GM23338 (cell line): ENCODE measurements around the gene NQO2. TPM values are rescaled to one million over a fixed set of nuclear protein-coding genes. Genes with fewer than 3 reads are reported as not detected.

Source experiments
- ATAC-seq: fragments of 200-7000 bp; cut with Tn5 transposase; 3 replicates; pipeline ENCODE4 v1.9.1; 2020
- DNase-seq: peaks from one replicate; pipeline ENCODE4 v3.0.0-alpha.2; 2015; ENCODE audit warnings: low spot score
- H2AFZ ChIP-seq: fragments of 200-600 bp; sonication (generic); 2 replicates; pipeline ENCODE4 v1.8.0; 2016; ENCODE audit warnings: antibody characterized with exemption, mild to moderate bottlenecking, moderate library complexity
- H3F3A ChIP-seq: fragments of 200-600 bp; sonication (generic); replicated peaks from 2 replicates; pipeline ENCODE4 v1.8.0; 2017; ENCODE audit warnings: antibody characterized with exemption, mixed run types, low read depth
- H3K27ac ChIP-seq: fragments of 200-600 bp; sonication (generic); 2 replicates; pipeline ENCODE4 v1.6.1; 2016; ENCODE audit warnings: low read depth
- H3K27me3 ChIP-seq: fragments of 200-600 bp; sonication (generic); 2 replicates; pipeline ENCODE4 v1.8.0; 2016; ENCODE audit warnings: mild to moderate bottlenecking, mixed run types, moderate library complexity; ENCODE audit not compliant: insufficient read depth
- H3K36me3 ChIP-seq: fragments of 200-600 bp; sonication (generic); 2 replicates; pipeline ENCODE4 v1.8.0; 2016; ENCODE audit warnings: mild to moderate bottlenecking; ENCODE audit not compliant: insufficient read depth
- H3K4me1 ChIP-seq: fragments of 200-600 bp; sonication (generic); 2 replicates; pipeline ENCODE4 v1.8.0; 2016; ENCODE audit warnings: mild to moderate bottlenecking, moderate library complexity; ENCODE audit not compliant: insufficient read depth
- H3K4me2 ChIP-seq: fragments of 200-600 bp; sonication (generic); 2 replicates; pipeline ENCODE4 v1.7.1; 2017; ENCODE audit warnings: mixed run types
- H3K4me3 ChIP-seq: fragments of 200-600 bp; sonication (generic); 2 replicates; pipeline ENCODE4 v1.6.1; 2016; ENCODE audit warnings: mixed run types
- H3K79me2 ChIP-seq: fragments of 200-600 bp; sonication (generic); replicated peaks from 2 replicates; pipeline ENCODE4 v1.8.0; 2017; ENCODE audit warnings: mild to moderate bottlenecking; ENCODE audit not compliant: insufficient read depth
- H3K9me2 ChIP-seq: fragments of 200-600 bp; sonication (generic); 2 replicates; pipeline ENCODE4 v1.8.0; 2017; ENCODE audit not compliant: insufficient read depth
- H4K20me1 ChIP-seq: fragments of 200-600 bp; sonication (generic); replicated peaks from 2 replicates; pipeline ENCODE4 v1.8.0; 2017; ENCODE audit warnings: mild to moderate bottlenecking; ENCODE audit not compliant: insufficient read depth
- H3K27ac Mint-ChIP-seq: 2 replicates; pipeline ENCODE4 v1.8.0; 2020; ENCODE audit warnings: inconsistent platforms, mild to moderate bottlenecking, moderate library complexity, mixed read lengths
- H3K27me3 Mint-ChIP-seq: 3 replicates; pipeline ENCODE4 v1.8.0; 2022; ENCODE audit warnings: low read depth, mild to moderate bottlenecking, moderate library complexity, mixed read lengths, inconsistent platforms; ENCODE audit not compliant: insufficient read depth, poor library complexity
- H3K36me3 Mint-ChIP-seq: 3 replicates; pipeline ENCODE4 v1.8.0; 2021; ENCODE audit warnings: low read depth, mild to moderate bottlenecking, inconsistent platforms, moderate library complexity, mixed read lengths
- H3K4me1 Mint-ChIP-seq: 3 replicates; pipeline ENCODE4 v1.8.0; 2020; ENCODE audit warnings: mild to moderate bottlenecking, inconsistent platforms, mixed read lengths
- H3K4me3 Mint-ChIP-seq: 3 replicates; pipeline ENCODE4 v1.8.0; 2021; ENCODE audit warnings: moderate library complexity, mild to moderate bottlenecking, inconsistent platforms, mixed read lengths
- H3K9me3 Mint-ChIP-seq: 3 replicates; pipeline ENCODE4 v1.8.0; 2020; ENCODE audit warnings: moderate library complexity, mild to moderate bottlenecking, inconsistent platforms, mixed read lengths
- CREB1 ChIP-seq: fragments of 250-450 bp; sonication (Bioruptor Pico); IDR thresholded peaks from 2 replicates; pipeline ENCODE4 v1.5.0; 2020; ENCODE audit warnings: low read depth, mild to moderate bottlenecking, moderate library complexity
- EZH2 ChIP-seq: fragments of 200-600 bp; sonication (generic); IDR thresholded peaks from one replicate; pipeline ENCODE4 v1.8.0; 2017; ENCODE audit warnings: antibody characterized with exemption, mild to moderate bottlenecking, low read depth; ENCODE audit not compliant: unreplicated experiment
- EZH2phosphoT487 ChIP-seq: fragments of 200-600 bp; sonication (generic); IDR thresholded peaks from one replicate; pipeline ENCODE4 v1.8.1; 2018; ENCODE audit warnings: antibody characterized with exemption; ENCODE audit not compliant: unreplicated experiment
- JUNB ChIP-seq: IDR thresholded peaks from one replicate; pipeline ENCODE4 v1.6.1; 2016; ENCODE audit warnings: antibody characterized with exemption; ENCODE audit not compliant: unreplicated experiment
- NANOG ChIP-seq: IDR thresholded peaks from 2 replicates; pipeline ENCODE4 v1.6.1; 2016; ENCODE audit warnings: antibody characterized with exemption, borderline replicate concordance
- POLR2AphosphoS5 ChIP-seq: IDR thresholded peaks from 2 replicates; pipeline ENCODE4 v1.6.1; 2016; ENCODE audit warnings: antibody characterized with exemption, low read depth
- STAT1 ChIP-seq: IDR thresholded peaks from one replicate; pipeline ENCODE4 v1.6.1; 2016; ENCODE audit warnings: antibody characterized with exemption; ENCODE audit not compliant: unreplicated experiment
- ZNF114 ChIP-seq: fragments of 250-450 bp; sonication (Bioruptor Pico); IDR thresholded peaks from 2 replicates; pipeline ENCODE4 v1.5.0; 2020; ENCODE audit warnings: mild to moderate bottlenecking, moderate library complexity
- ZNF331 ChIP-seq: fragments of 250-450 bp; sonication (Bioruptor Pico); IDR thresholded peaks from 2 replicates; pipeline ENCODE4 v1.5.0; 2020; ENCODE audit warnings: low read depth, mild to moderate bottlenecking, moderate library complexity
- polyA plus RNA-seq: library from polyadenylated mRNA; unstranded; fragments of >200 nt; fragmentation: Nextera tagmentation; extraction: Ambion mirVana; gene quantifications from 2 replicates; pipeline ENCODE4 v1.2.1, GENCODE V29; 2016
- total RNA-seq: library from RNA; depleted of rRNA; stranded (reverse); fragments of >200 nt; shearing (Covaris generic); gene quantifications from 2 replicates; pipeline ENCODE4 v1.2.3, GENCODE V29; 2014
- TF ChIP-seq, protein P1 (sequence below), 2 experiments: fragments of 200-600 bp in 1 of 2; sonication (generic) in 1 of 2; conservative IDR thresholded peaks; 2 replicates each; pipeline versions ENCODE4 v1.5.1 to v1.6.1; 2016 to 2017; ENCODE audit warnings: antibody characterized with exemption in 2 of 2, low read depth in 2 of 2, mild to moderate bottlenecking in 2 of 2, moderate library complexity in 1 of 2
- TF ChIP-seq, protein P2 (sequence below): fragments of 250-450 bp; sonication (Bioruptor Pico); IDR thresholded peaks from 2 replicates; pipeline ENCODE4 v1.5.0; 2020; ENCODE audit warnings: mild to moderate bottlenecking, moderate library complexity
- TF ChIP-seq, protein P3 (sequence below): IDR thresholded peaks from 2 replicates; pipeline ENCODE4 v1.6.1; 2016; ENCODE audit warnings: antibody characterized with exemption
- TF ChIP-seq, protein P4 (sequence below): IDR thresholded peaks from one replicate; pipeline ENCODE4 v1.6.1; 2018; ENCODE audit warnings: antibody characterized with exemption; ENCODE audit not compliant: unreplicated experiment

Gene NQO2
- total and polyA plus RNA-seq, 2 experiments from 2014 or later, result 117 to 173 TPM

DNA sequence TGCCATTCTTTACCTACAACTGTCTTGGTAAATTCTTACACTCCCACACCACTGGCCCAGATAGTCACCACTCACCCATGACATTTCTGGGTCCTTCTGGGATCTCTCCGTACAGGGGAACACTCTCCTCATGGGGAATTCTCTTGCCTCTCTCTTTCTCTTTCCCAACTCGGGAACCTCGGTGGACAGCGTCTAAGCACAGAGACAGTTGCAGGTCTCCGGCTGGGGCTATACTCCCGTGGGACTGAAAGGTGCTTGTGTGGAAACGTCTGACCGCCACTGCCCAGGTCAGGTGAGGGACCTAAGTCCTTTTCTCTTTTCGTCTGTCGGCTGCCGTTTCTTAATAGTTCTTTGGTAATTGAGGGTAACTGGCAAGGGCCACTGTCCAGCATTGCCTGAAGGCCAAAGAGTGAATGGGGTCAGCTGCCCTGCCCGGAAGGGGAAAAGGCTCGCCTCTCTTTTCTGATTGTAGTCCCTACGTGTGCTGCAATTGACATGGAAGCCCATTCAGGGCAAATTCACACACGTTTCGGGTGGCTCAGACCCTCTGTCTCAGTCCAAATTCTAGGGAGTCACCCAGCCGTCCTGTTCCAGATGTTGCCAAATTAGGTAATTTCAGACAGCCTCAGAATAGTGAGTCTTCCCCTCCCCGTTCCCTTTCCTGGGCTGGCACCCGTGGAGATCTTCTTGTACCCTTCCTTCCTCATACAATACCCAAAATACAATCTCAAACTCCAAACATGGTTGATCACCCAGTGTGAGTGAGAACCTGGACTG, 37.4 kb downstream of the NQO2 start:
- DNase-seq (no peak), ATAC-seq (no peak)
- no peaks in the 10 kb centered on the region for H3K79me2 ChIP-seq
- 0 out of 2 replicates have a peak overlapping the region, but pooled peaks have one; percentile 6 for H2AFZ ChIP-seq
- H3K27me3 ChIP-seq, result no peaks in the 10 kb centered on the region
- no peaks in the 10 kb centered on the region for H3K36me3 ChIP-seq
- peaks cover 11% of the 10 kb centered on the region for H3K4me1 Mint-ChIP-seq
- H3K9me2 ChIP-seq, result no peaks in the 10 kb centered on the region
- H3K36me3 Mint-ChIP-seq, result no peaks in the 10 kb centered on the region
- H3K4me1 ChIP-seq, result peaks cover 24% of the 10 kb centered on the region
- no peak overlapping the region for H3K4me2 ChIP-seq
- no peak overlapping the region for H3K4me3 ChIP-seq
- H3K27ac Mint-ChIP-seq, result no peak overlapping the region
- H3K9me3 Mint-ChIP-seq, result peaks cover 2% of the 10 kb centered on the region; the same call in 1 of the 3 replicates
- TF ChIP-seq EZH2 (no peak), CREB1 (CRISPR knock-in tag) (no peak), ZNF114 (CRISPR knock-in tag) (no peak), ZNF331 (CRISPR knock-in tag) (no peak), JUNB (no peak), NANOG (no peak), EZH2phosphoT487 (no peak), STAT1 (no peak), POLR2AphosphoS5 (no peak)
- TF ChIP-seq, protein P1, sequence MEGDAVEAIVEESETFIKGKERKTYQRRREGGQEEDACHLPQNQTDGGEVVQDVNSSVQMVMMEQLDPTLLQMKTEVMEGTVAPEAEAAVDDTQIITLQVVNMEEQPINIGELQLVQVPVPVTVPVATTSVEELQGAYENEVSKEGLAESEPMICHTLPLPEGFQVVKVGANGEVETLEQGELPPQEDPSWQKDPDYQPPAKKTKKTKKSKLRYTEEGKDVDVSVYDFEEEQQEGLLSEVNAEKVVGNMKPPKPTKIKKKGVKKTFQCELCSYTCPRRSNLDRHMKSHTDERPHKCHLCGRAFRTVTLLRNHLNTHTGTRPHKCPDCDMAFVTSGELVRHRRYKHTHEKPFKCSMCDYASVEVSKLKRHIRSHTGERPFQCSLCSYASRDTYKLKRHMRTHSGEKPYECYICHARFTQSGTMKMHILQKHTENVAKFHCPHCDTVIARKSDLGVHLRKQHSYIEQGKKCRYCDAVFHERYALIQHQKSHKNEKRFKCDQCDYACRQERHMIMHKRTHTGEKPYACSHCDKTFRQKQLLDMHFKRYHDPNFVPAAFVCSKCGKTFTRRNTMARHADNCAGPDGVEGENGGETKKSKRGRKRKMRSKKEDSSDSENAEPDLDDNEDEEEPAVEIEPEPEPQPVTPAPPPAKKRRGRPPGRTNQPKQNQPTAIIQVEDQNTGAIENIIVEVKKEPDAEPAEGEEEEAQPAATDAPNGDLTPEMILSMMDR (conservative IDR thresholded peaks at IDR 0.05; ENCODE audit: low read depth in 2 of 2), result no peak
- TF ChIP-seq, protein P2, sequence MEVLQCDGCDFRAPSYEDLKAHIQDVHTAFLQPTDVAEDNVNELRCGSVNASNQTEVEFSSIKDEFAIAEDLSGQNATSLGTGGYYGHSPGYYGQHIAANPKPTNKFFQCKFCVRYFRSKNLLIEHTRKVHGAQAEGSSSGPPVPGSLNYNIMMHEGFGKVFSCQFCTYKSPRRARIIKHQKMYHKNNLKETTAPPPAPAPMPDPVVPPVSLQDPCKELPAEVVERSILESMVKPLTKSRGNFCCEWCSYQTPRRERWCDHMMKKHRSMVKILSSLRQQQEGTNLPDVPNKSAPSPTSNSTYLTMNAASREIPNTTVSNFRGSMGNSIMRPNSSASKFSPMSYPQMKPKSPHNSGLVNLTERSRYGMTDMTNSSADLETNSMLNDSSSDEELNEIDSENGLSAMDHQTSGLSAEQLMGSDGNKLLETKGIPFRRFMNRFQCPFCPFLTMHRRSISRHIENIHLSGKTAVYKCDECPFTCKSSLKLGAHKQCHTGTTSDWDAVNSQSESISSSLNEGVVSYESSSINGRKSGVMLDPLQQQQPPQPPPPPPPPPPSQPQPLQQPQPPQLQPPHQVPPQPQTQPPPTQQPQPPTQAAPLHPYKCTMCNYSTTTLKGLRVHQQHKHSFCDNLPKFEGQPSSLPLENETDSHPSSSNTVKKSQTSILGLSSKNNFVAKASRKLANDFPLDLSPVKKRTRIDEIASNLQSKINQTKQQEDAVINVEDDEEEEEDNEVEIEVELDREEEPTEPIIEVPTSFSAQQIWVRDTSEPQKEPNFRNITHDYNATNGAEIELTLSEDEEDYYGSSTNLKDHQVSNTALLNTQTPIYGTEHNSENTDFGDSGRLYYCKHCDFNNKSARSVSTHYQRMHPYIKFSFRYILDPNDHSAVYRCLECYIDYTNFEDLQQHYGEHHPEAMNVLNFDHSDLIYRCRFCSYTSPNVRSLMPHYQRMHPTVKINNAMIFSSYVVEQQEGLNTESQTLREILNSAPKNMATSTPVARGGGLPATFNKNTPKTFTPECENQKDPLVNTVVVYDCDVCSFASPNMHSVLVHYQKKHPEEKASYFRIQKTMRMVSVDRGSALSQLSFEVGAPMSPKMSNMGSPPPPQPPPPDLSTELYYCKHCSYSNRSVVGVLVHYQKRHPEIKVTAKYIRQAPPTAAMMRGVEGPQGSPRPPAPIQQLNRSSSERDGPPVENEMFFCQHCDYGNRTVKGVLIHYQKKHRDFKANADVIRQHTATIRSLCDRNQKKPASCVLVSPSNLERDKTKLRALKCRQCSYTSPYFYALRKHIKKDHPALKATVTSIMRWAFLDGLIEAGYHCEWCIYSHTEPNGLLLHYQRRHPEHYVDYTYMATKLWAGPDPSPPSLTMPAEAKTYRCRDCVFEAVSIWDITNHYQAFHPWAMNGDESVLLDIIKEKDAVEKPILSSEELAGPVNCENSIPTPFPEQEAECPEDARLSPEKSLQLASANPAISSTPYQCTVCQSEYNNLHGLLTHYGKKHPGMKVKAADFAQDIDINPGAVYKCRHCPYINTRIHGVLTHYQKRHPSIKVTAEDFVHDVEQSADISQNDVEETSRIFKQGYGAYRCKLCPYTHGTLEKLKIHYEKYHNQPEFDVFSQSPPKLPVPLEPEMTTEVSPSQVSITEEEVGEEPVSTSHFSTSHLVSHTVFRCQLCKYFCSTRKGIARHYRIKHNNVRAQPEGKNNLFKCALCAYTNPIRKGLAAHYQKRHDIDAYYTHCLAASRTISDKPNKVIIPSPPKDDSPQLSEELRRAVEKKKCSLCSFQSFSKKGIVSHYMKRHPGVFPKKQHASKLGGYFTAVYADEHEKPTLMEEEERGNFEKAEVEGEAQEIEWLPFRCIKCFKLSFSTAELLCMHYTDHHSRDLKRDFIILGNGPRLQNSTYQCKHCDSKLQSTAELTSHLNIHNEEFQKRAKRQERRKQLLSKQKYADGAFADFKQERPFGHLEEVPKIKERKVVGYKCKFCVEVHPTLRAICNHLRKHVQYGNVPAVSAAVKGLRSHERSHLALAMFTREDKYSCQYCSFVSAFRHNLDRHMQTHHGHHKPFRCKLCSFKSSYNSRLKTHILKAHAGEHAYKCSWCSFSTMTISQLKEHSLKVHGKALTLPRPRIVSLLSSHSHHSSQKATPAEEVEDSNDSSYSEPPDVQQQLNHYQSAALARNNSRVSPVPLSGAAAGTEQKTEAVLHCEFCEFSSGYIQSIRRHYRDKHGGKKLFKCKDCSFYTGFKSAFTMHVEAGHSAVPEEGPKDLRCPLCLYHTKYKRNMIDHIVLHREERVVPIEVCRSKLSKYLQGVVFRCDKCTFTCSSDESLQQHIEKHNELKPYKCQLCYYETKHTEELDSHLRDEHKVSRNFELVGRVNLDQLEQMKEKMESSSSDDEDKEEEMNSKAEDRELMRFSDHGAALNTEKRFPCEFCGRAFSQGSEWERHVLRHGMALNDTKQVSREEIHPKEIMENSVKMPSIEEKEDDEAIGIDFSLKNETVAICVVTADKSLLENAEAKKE (CRISPR knock-in tag), result no peak
- TF ChIP-seq, protein P3, sequence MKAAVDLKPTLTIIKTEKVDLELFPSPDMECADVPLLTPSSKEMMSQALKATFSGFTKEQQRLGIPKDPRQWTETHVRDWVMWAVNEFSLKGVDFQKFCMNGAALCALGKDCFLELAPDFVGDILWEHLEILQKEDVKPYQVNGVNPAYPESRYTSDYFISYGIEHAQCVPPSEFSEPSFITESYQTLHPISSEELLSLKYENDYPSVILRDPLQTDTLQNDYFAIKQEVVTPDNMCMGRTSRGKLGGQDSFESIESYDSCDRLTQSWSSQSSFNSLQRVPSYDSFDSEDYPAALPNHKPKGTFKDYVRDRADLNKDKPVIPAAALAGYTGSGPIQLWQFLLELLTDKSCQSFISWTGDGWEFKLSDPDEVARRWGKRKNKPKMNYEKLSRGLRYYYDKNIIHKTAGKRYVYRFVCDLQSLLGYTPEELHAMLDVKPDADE, result no peak
- TF ChIP-seq, protein P4, sequence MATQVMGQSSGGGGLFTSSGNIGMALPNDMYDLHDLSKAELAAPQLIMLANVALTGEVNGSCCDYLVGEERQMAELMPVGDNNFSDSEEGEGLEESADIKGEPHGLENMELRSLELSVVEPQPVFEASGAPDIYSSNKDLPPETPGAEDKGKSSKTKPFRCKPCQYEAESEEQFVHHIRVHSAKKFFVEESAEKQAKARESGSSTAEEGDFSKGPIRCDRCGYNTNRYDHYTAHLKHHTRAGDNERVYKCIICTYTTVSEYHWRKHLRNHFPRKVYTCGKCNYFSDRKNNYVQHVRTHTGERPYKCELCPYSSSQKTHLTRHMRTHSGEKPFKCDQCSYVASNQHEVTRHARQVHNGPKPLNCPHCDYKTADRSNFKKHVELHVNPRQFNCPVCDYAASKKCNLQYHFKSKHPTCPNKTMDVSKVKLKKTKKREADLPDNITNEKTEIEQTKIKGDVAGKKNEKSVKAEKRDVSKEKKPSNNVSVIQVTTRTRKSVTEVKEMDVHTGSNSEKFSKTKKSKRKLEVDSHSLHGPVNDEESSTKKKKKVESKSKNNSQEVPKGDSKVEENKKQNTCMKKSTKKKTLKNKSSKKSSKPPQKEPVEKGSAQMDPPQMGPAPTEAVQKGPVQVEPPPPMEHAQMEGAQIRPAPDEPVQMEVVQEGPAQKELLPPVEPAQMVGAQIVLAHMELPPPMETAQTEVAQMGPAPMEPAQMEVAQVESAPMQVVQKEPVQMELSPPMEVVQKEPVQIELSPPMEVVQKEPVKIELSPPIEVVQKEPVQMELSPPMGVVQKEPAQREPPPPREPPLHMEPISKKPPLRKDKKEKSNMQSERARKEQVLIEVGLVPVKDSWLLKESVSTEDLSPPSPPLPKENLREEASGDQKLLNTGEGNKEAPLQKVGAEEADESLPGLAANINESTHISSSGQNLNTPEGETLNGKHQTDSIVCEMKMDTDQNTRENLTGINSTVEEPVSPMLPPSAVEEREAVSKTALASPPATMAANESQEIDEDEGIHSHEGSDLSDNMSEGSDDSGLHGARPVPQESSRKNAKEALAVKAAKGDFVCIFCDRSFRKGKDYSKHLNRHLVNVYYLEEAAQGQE, result no peak
- H3F3A ChIP-seq, result 0 out of 2 replicates have a peak, but pooled peaks cover 2% of the 10 kb centered on the region
- H3K27ac ChIP-seq, result no peak overlapping the region
- peaks cover 3% of the 10 kb centered on the region for H3K27me3 Mint-ChIP-seq
- no peak overlapping the region for H3K4me3 Mint-ChIP-seq
- H4K20me1 ChIP-seq, result no peaks in the 10 kb centered on the region
